Measurements from ENCODE around the gene NME9. TPM values are rescaled to one million over a fixed set of nuclear protein-coding genes. Genes with fewer than 3 reads are reported as not detected.

NME9 gene
- total RNA-seq, 1 donor from 2014 or later, result 0.47 TPM

- Mint-ChIP-seq H3K9me3 (ENCODE audit: unreplicated experiment) (no peaks in the 10 kb centered on the region), H3K4me1 (ENCODE audit: low read depth, unreplicated experiment) (no peaks in the 10 kb centered on the region), H3K27me3 (ENCODE audit: unreplicated experiment) (no peaks in the 10 kb centered on the region), H3K4me3 (ENCODE audit: unreplicated experiment) (no peak overlapping the region), H3K36me3 (ENCODE audit: unreplicated experiment) (no peaks in the 10 kb centered on the region), H3K27ac (ENCODE audit: unreplicated experiment) (no peak overlapping the region)
- DNase-seq, result no peak
- TF ChIP-seq, protein P1, sequence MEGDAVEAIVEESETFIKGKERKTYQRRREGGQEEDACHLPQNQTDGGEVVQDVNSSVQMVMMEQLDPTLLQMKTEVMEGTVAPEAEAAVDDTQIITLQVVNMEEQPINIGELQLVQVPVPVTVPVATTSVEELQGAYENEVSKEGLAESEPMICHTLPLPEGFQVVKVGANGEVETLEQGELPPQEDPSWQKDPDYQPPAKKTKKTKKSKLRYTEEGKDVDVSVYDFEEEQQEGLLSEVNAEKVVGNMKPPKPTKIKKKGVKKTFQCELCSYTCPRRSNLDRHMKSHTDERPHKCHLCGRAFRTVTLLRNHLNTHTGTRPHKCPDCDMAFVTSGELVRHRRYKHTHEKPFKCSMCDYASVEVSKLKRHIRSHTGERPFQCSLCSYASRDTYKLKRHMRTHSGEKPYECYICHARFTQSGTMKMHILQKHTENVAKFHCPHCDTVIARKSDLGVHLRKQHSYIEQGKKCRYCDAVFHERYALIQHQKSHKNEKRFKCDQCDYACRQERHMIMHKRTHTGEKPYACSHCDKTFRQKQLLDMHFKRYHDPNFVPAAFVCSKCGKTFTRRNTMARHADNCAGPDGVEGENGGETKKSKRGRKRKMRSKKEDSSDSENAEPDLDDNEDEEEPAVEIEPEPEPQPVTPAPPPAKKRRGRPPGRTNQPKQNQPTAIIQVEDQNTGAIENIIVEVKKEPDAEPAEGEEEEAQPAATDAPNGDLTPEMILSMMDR (IDR thresholded peaks at IDR 0.05; ENCODE audit: partially characterized antibody, unreplicated experiment), result no peak
Measured at GRCh38 chr3:138267083-138267482, 62.6 kb downstream of the NME9 start.

- H3K36me3 Mint-ChIP-seq (ENCODE audit: unreplicated experiment), result no peaks in the 10 kb centered on the region
- H3K4me1 Mint-ChIP-seq (ENCODE audit: low read depth, unreplicated experiment), result no peaks in the 10 kb centered on the region
- peaks cover 2% of the 10 kb centered on the region for H3K9me3 Mint-ChIP-seq (ENCODE audit: unreplicated experiment)
- TF ChIP-seq, protein P1 (IDR thresholded peaks at IDR 0.05; ENCODE audit: partially characterized antibody, unreplicated experiment), result no peak
- no peaks in the 10 kb centered on the region for H3K27me3 Mint-ChIP-seq (ENCODE audit: unreplicated experiment)
- DNase-seq, result no peak
- H3K27ac Mint-ChIP-seq (ENCODE audit: unreplicated experiment), result no peak overlapping the region
- no peak overlapping the region for H3K4me3 Mint-ChIP-seq (ENCODE audit: unreplicated experiment)
Measured at GRCh38 chr3:138265745-138266144, 63.9 kb downstream of the NME9 start.

DNA sequence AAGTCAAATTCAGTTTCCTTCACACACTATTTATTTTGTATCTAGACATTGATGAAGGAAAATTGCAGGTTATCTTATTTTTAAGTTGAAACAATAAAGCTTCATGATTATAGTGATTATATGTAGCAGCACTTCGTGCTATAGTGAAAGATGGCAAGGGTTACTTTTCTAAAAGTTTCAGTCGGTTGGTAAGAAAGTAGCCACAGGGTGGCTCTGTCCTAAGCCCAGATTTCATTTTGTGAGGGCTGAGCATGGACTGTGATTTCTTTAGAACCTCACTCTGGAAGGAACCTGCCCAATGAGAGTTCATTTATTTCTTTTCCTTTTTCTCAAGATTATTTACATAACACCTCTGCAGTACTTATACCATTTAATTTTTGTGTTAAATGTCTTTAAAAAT lies 66.5 kb downstream of the NME9 start:
- DNase-seq, result no peak
- Mint-ChIP-seq H3K36me3 (ENCODE audit: unreplicated experiment) (no peaks in the 10 kb centered on the region), H3K27ac (ENCODE audit: unreplicated experiment) (no peak overlapping the region), H3K4me1 (ENCODE audit: low read depth, unreplicated experiment) (no peaks in the 10 kb centered on the region), H3K9me3 (ENCODE audit: unreplicated experiment) (peaks cover 2% of the 10 kb centered on the region), H3K27me3 (ENCODE audit: unreplicated experiment) (no peaks in the 10 kb centered on the region), H3K4me3 (ENCODE audit: unreplicated experiment) (no peak overlapping the region)
- TF ChIP-seq, protein P1 (IDR thresholded peaks at IDR 0.05; ENCODE audit: partially characterized antibody, unreplicated experiment), result no peak

- no peaks in the 10 kb centered on the region for H3K36me3 Mint-ChIP-seq (ENCODE audit: unreplicated experiment)
- H3K27me3 Mint-ChIP-seq (ENCODE audit: unreplicated experiment), result no peaks in the 10 kb centered on the region
- DNase-seq, result no peak
- H3K27ac Mint-ChIP-seq (ENCODE audit: unreplicated experiment), result no peak overlapping the region
- H3K4me3 Mint-ChIP-seq (ENCODE audit: unreplicated experiment), result no peak overlapping the region
- no peaks in the 10 kb centered on the region for H3K4me1 Mint-ChIP-seq (ENCODE audit: low read depth, unreplicated experiment)
- TF ChIP-seq, protein P1 (IDR thresholded peaks at IDR 0.05; ENCODE audit: partially characterized antibody, unreplicated experiment), result no peak
- H3K9me3 Mint-ChIP-seq (ENCODE audit: unreplicated experiment), result peaks cover 2% of the 10 kb centered on the region
Measured at GRCh38 chr3:138260611-138261010, 69.0 kb downstream of the NME9 start.

DNA sequence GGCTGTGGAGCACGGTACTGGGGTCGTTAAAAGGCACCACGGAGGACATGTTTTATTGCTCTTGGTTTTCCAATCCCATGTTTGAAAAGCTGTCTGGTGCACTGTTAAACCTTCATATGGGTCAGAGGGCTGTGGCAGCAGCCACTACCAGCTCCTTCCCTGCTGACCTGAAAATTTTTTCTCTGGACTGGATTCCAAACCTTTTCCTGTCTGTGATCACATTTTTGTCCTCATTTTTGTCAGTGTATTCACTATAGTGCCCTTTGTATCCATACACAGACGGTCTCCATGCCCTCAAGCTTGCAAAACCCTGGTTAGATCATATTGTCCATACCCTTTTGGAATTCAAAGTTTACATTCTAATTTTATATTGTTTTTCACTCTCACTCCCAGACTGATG lies 70.5 kb downstream of the NME9 start:
- Mint-ChIP-seq H3K27me3 (ENCODE audit: unreplicated experiment) (no peaks in the 10 kb centered on the region), H3K4me3 (ENCODE audit: unreplicated experiment) (no peak overlapping the region), H3K9me3 (ENCODE audit: unreplicated experiment) (peaks cover 2% of the 10 kb centered on the region), H3K36me3 (ENCODE audit: unreplicated experiment) (no peaks in the 10 kb centered on the region), H3K4me1 (ENCODE audit: low read depth, unreplicated experiment) (no peaks in the 10 kb centered on the region), H3K27ac (ENCODE audit: unreplicated experiment) (no peak overlapping the region)
- TF ChIP-seq, protein P1 (IDR thresholded peaks at IDR 0.05; ENCODE audit: partially characterized antibody, unreplicated experiment), result no peak
- DNase-seq, result no peak

Measured in glutamatergic neuron (in vitro differentiated cells).